ENCODE measurements around the gene ATL2.

DNA sequence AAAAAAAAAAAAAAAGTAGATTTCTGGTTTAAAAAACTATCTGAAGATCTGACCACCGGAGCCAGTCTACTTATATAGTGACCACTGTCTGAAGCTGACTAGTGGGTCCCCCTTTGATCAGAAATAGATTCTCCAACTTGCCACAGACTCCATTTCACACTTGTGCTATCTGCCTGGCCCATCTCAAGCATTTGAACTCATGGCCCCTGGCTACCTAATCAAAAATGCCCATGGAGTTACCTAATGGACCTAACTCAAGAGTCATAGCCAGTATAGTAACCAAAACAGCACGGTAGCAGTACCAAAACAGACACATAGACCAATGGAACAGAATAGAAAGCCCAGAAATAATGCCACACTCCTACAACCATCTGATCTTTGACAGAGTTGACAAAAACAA, 17.0 kb upstream of the ATL2 start:
- TF ChIP-seq, protein P1, sequence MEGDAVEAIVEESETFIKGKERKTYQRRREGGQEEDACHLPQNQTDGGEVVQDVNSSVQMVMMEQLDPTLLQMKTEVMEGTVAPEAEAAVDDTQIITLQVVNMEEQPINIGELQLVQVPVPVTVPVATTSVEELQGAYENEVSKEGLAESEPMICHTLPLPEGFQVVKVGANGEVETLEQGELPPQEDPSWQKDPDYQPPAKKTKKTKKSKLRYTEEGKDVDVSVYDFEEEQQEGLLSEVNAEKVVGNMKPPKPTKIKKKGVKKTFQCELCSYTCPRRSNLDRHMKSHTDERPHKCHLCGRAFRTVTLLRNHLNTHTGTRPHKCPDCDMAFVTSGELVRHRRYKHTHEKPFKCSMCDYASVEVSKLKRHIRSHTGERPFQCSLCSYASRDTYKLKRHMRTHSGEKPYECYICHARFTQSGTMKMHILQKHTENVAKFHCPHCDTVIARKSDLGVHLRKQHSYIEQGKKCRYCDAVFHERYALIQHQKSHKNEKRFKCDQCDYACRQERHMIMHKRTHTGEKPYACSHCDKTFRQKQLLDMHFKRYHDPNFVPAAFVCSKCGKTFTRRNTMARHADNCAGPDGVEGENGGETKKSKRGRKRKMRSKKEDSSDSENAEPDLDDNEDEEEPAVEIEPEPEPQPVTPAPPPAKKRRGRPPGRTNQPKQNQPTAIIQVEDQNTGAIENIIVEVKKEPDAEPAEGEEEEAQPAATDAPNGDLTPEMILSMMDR (IDR thresholded peaks at IDR 0.05) = no peak
- no peak for TF ChIP-seq EP300 (IDR thresholded peaks at IDR 0.05)
- no peak for TF ChIP-seq POLR2A (IDR thresholded peaks at IDR 0.05)
